ENCODE data around the gene LAMA1. TPM values are rescaled to one million over a fixed set of nuclear protein-coding genes. Genes with fewer than 3 reads are reported as not detected.

Gene LAMA1
- total and polyA plus RNA-seq, 2 of the 4 experiments (the other 2 are of a cell fraction): 10.9 to 15.5 TPM

DNA sequence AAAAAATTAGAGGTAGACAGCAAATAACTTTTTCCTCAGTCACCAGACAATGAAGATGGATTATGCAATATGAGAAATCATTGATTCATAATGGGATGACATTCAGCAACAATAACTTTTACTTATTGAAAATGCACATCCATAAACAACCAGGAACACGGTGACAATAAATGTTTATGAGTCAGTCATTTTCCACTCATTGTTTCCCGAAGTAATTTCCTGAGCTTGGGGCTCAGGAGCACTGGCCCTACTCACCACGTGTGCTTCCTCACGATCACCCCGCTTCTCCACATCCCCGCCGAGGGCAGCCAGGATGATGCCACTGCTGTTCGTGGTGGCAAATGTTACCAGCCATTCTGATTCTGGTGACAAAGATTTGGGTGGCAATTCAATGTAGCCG lies 156.3 kb downstream of the LAMA1 start:
- H2BK20ac ChIP-seq (ENCODE audit: low read depth, low read length): no peak overlapping the region
- H4K5ac ChIP-seq (ENCODE audit: low read depth, low read length): no peak overlapping the region
- in situ Hi-C loops (cut with MboI; ENCODE audit: low sequenced_read_pairs) (no loop called here), dilution Hi-C loops (cut with HindIII; ENCODE audit: low sequenced_read_pairs, unreplicated experiment) (no loop called here), intact Hi-C loops (cut with micrococcal nuclease) (no loop called here)
- H2BK5ac ChIP-seq (ENCODE audit: low read depth, low read length, poor library complexity, severe bottlenecking): no peak overlapping the region
- no peak overlapping the region for H3K23ac ChIP-seq (ENCODE audit: low read depth, low read length)
- no peaks in the 10 kb centered on the region for H3K9me3 ChIP-seq (ENCODE audit: control insufficient read depth, insufficient read depth, low read length)
- no peak overlapping the region for H3K4me2 ChIP-seq (ENCODE audit: low read depth, low read length)
- no peaks in the 10 kb centered on the region for H3K9me1 ChIP-seq (ENCODE audit: insufficient read depth, low read length)
- no TSS peak for BruUV-seq (replicated peaks)
- no peak overlapping the region for H3K14ac ChIP-seq (replicated peaks; ENCODE audit: low read depth, low read length)
- no peaks in the 10 kb centered on the region for H3K79me1 ChIP-seq (ENCODE audit: low read depth in 1 of 2, low read length in 2 of 2)
- ChIA-PET CTCF (interaction anchor here (0.7 kb wide), 1 partner anchor 216 kb away, joined by 3 read pairs; no protein-coding TSS in a partner anchor), POLR2A (ENCODE audit: unreplicated experiment) (no interaction called here)
- H2AFZ ChIP-seq (replicated peaks; ENCODE audit: low read length, poor library complexity): no peak overlapping the region
- H2BK15ac ChIP-seq (ENCODE audit: low read depth, low read length): no peak overlapping the region
- no peak overlapping the region for H3K56ac ChIP-seq (ENCODE audit: extremely low read depth, insufficient read depth, low read length)
- H3K4me1 ChIP-seq (ENCODE audit: control insufficient read depth, insufficient read depth, low read length): no peaks in the 10 kb centered on the region
- no peak overlapping the region for H2AK5ac ChIP-seq (ENCODE audit: low read depth, low read length)
- no peak for ATAC-seq (ENCODE audit: low read depth)
- no peaks in the 10 kb centered on the region for H3K27me3 ChIP-seq (ENCODE audit: control insufficient read depth, insufficient read depth, low read length)
- no peak overlapping the region for H3K9ac ChIP-seq (ENCODE audit: low read depth, low read length)
- no peak overlapping the region for H2BK120ac ChIP-seq (ENCODE audit: low read depth, low read length)
- H3K27ac ChIP-seq (ENCODE audit: insufficient read depth, low read length): no peak overlapping the region
- no peak overlapping the region for H4K8ac ChIP-seq (ENCODE audit: low read depth in 2 of 2, low read length in 2 of 2)
- WGBS, 2 experiments (ENCODE audit: extremely low coverage in 2 of 2, insufficient read length in 1 of 2): 84% methylated on average over 3 of the region's 9 CpGs; no CpG with 5 or more reads in 1 of the 2 experiments
- no peak for TF ChIP-seq RFX5 (IDR thresholded peaks at IDR 0.05; ENCODE audit: low read depth, low read length)
- TF ChIP-seq CEBPB (IDR thresholded peaks at IDR 0.05; ENCODE audit: low read depth, low read length): peak; percentile 24; the same call in 1 of the 2 replicates
- no peak overlapping the region for H4K91ac ChIP-seq (ENCODE audit: insufficient read depth, low read depth, low read length)
- H3K4me3 ChIP-seq (ENCODE audit: insufficient read depth, low read depth, low read length): no peak overlapping the region
- H4K20me1 ChIP-seq (ENCODE audit: insufficient read depth, low read length): no peaks in the 10 kb centered on the region
- no peak overlapping the region for H2AK9ac ChIP-seq (replicated peaks; ENCODE audit: low read depth, low read length, poor library complexity)
- H3K4ac ChIP-seq (ENCODE audit: low read depth, low read length): no peak overlapping the region
- H3K18ac ChIP-seq (ENCODE audit: low read depth, low read length): no peak overlapping the region
- no peak for DNase-seq
- H3K36me3 ChIP-seq (ENCODE audit: control insufficient read depth, insufficient read depth, low read length): peaks cover 8% of the 10 kb centered on the region; the same call in 1 of the 2 replicates
